IMR-90 (cell line): ENCODE data around the gene IL36A. TPM values are rescaled to one million over a fixed set of nuclear protein-coding genes. Genes with fewer than 3 reads are reported as not detected.

Experiments
- ATAC-seq: fragments of 200-7000 bp; cut with Tn5 transposase; 2 replicates; pipeline ENCODE4 v1.9.1; 2020; ENCODE audit warnings: low read depth, mild to moderate bottlenecking, moderate library complexity
- BruUV-seq: library from RNA; stranded (reverse); fragments of 400-500 nt; replicated peaks from 2 replicates; lab custom pipeline; 2021; lab: Mats Ljungman, UMichigan
- CTCF ChIA-PET: fragments of 300-600 bp; formaldehyde crosslinking; extraction: SDS; loops from one replicate; lab custom pipeline; 2021; ENCODE audit warnings: antibody characterized with exemption; lab: Yijun Ruan, JAX
- POLR2A ChIA-PET: fragments of 300-600 bp; sonication (Branson Sonifier 250); formaldehyde crosslinking; loops from one replicate; lab custom pipeline; 2022; ENCODE audit warnings: antibody characterized with exemption; ENCODE audit not compliant: unreplicated experiment; lab: Charles Lee
- DNase-seq: peaks from one replicate; pipeline ENCODE4 v3.0.0; 2013
- H2AFZ ChIP-seq: replicated peaks from 2 replicates; pipeline ENCODE3; 2013; ENCODE audit warnings: low read length, mild to moderate bottlenecking; ENCODE audit not compliant: poor library complexity
- H2AK5ac ChIP-seq: 2 replicates; pipeline ENCODE4 v1.6.1; 2013; ENCODE audit warnings: low read depth, low read length, inconsistent platforms
- H2AK9ac ChIP-seq: replicated peaks from 2 replicates; pipeline ENCODE3; 2013; ENCODE audit warnings: mild to moderate bottlenecking, low read depth, low read length, moderate library complexity; ENCODE audit not compliant: poor library complexity
- H2BK120ac ChIP-seq: 2 replicates; pipeline ENCODE4 v1.6.1; 2013; ENCODE audit warnings: low read depth, low read length, inconsistent platforms
- H2BK15ac ChIP-seq: 3 replicates; pipeline ENCODE4 v1.6.1; 2013; ENCODE audit warnings: low read depth, low read length, inconsistent platforms
- H2BK20ac ChIP-seq: 2 replicates; pipeline ENCODE4 v1.6.1; 2013; ENCODE audit warnings: low read depth, mild to moderate bottlenecking, inconsistent platforms, low read length, moderate library complexity
- H2BK5ac ChIP-seq: 2 replicates; pipeline ENCODE4 v1.6.1; 2013; ENCODE audit warnings: mild to moderate bottlenecking, low read depth, low read length, inconsistent platforms; ENCODE audit not compliant: poor library complexity, severe bottlenecking
- H3K14ac ChIP-seq: replicated peaks from 2 replicates; pipeline ENCODE4 v1.6.1; 2013; ENCODE audit warnings: low read depth, low read length, inconsistent platforms
- H3K18ac ChIP-seq: 2 replicates; pipeline ENCODE4 v1.6.1; 2013; ENCODE audit warnings: low read depth, low read length, control low read depth
- H3K23ac ChIP-seq: 2 replicates; pipeline ENCODE4 v1.6.1; 2013; ENCODE audit warnings: low read depth, low read length, inconsistent platforms
- H3K27ac ChIP-seq: 2 replicates; pipeline ENCODE4 v1.5.1; 2013; ENCODE audit warnings: mild to moderate bottlenecking, control low read depth, low read length; ENCODE audit not compliant: insufficient read depth
- H3K27me3 ChIP-seq: 2 replicates; pipeline ENCODE4 v1.6.1; 2013; ENCODE audit warnings: low read length; ENCODE audit not compliant: control insufficient read depth, insufficient read depth
- H3K36me3 ChIP-seq: 2 replicates; pipeline ENCODE4 v1.6.1; 2013; ENCODE audit warnings: low read length, mixed read lengths; ENCODE audit not compliant: control insufficient read depth, insufficient read depth
- H3K4ac ChIP-seq: 2 replicates; pipeline ENCODE4 v1.6.1; 2013; ENCODE audit warnings: low read depth, low read length, inconsistent platforms
- H3K4me1 ChIP-seq: 2 replicates; pipeline ENCODE4 v1.6.1; 2013; ENCODE audit warnings: low read length, mixed read lengths; ENCODE audit not compliant: control insufficient read depth, insufficient read depth
- H3K4me2 ChIP-seq: 2 replicates; pipeline ENCODE4 v1.6.1; 2013; ENCODE audit warnings: low read depth, mild to moderate bottlenecking, control low read depth, low read length, moderate library complexity
- H3K4me3 ChIP-seq: 2 replicates; pipeline ENCODE4 v1.5.1; 2013; ENCODE audit warnings: low read depth, mild to moderate bottlenecking, control low read depth, low read length, moderate library complexity; ENCODE audit not compliant: insufficient read depth
- H3K56ac ChIP-seq: 2 replicates; pipeline ENCODE4 v1.6.1; 2013; ENCODE audit warnings: low read length, inconsistent platforms; ENCODE audit not compliant: insufficient read depth; ENCODE audit errors: extremely low read depth
- H3K79me1 ChIP-seq, 2 experiments: 2 replicates each; pipeline ENCODE4 v1.6.1; 2013; ENCODE audit warnings: low read length in 2 of 2, inconsistent platforms in 1 of 2, low read depth in 1 of 2
- H3K9ac ChIP-seq: 2 replicates; pipeline ENCODE4 v1.6.1; 2013; ENCODE audit warnings: low read depth, low read length, control low read depth
- H3K9me1 ChIP-seq: 2 replicates; pipeline ENCODE4 v1.6.1; 2013; ENCODE audit warnings: low read length, inconsistent platforms; ENCODE audit not compliant: insufficient read depth
- H3K9me3 ChIP-seq: 2 replicates; pipeline ENCODE4 v1.6.1; 2013; ENCODE audit warnings: low read length; ENCODE audit not compliant: control insufficient read depth, insufficient read depth
- H4K20me1 ChIP-seq: 2 replicates; pipeline ENCODE4 v1.6.1; 2013; ENCODE audit warnings: low read length, inconsistent platforms; ENCODE audit not compliant: insufficient read depth
- H4K5ac ChIP-seq: 2 replicates; pipeline ENCODE4 v1.6.1; 2013; ENCODE audit warnings: mild to moderate bottlenecking, low read depth, low read length, control low read depth
- H4K8ac ChIP-seq, 2 experiments: 2 replicates each; pipeline ENCODE4 v1.6.1; 2013; ENCODE audit warnings: low read depth in 2 of 2, low read length in 2 of 2, control low read depth in 1 of 2, inconsistent platforms in 1 of 2
- H4K91ac ChIP-seq: 2 replicates; pipeline ENCODE4 v1.6.1; 2013; ENCODE audit warnings: low read depth, low read length, inconsistent platforms; ENCODE audit not compliant: insufficient read depth
- BHLHE40 ChIP-seq: fragments of 150-350 bp; IDR thresholded peaks from 2 replicates; pipeline ENCODE4 v1.6.1; 2016; ENCODE audit warnings: mild to moderate bottlenecking, low read depth, low read length
- SMC3 ChIP-seq: fragments of 150-350 bp; IDR thresholded peaks from 2 replicates; pipeline ENCODE4 v1.6.1; 2016; ENCODE audit warnings: low read depth, mild to moderate bottlenecking, antibody characterized with exemption, low read length, moderate library complexity
- WGBS, 2 experiments: methylation state at CpG; one replicate each; pipeline versions ENCODE4 v1.1.5 to v1.1.7; 2013; ENCODE audit warnings: missing lambda C conversion rate in 2 of 2; ENCODE audit not compliant: insufficient read length in 1 of 2; ENCODE audit errors: extremely low coverage in 2 of 2; 5-methylcytosine and 5-hydroxymethylcytosine counted together
- dilution Hi-C: fragments of 300-500 bp; cut with HindIII; formaldehyde crosslinking; loops from one replicate; pipeline ENCODE4 v1.14.3; 2018; ENCODE audit warnings: low sequenced_read_pairs; ENCODE audit not compliant: unreplicated experiment
- in situ Hi-C: fragments of 300-500 bp; cut with MboI; formaldehyde crosslinking; loops from 3 replicates; pipeline ENCODE4 v1.14.3; 2019; ENCODE audit warnings: low sequenced_read_pairs, inconsistent platforms, mixed read lengths
- intact Hi-C: fragments of 100-400 bp; cut with micrococcal nuclease; formaldehyde crosslinking; loops from 2 replicates; pipeline ENCODE4 v1.10.0; 2022
- polyA plus RNA-seq, 3 experiments: library from polyadenylated mRNA; depleted of rRNA; stranded (reverse); fragments of >200 nt; gene quantifications; 2 replicates each; pipeline ENCODE4 v1.2.3, GENCODE V29; 2012; ENCODE audit warnings: low replicate concordance in 1 of 3
- total RNA-seq: library from RNA; depleted of rRNA; stranded (reverse); fragments of >200 nt; gene quantifications from 2 replicates; pipeline ENCODE4 v1.2.3, GENCODE V29; 2012
- TF ChIP-seq, protein P1 (sequence below): conservative IDR thresholded peaks from 2 replicates; pipeline ENCODE4 v1.5.1; 2012; ENCODE audit warnings: mild to moderate bottlenecking, low read depth, low read length, improper control_type of control experiment
- TF ChIP-seq, protein P2 (sequence below): fragments of 150-350 bp; IDR thresholded peaks from 2 replicates; pipeline ENCODE4 v1.6.1; 2017; ENCODE audit warnings: mild to moderate bottlenecking, antibody characterized with exemption, low read length, low read depth

IL36A gene
- total and polyA plus RNA-seq, 2 of the 4 experiments (the other 2 are of a cell fraction), result not detected

DNA sequence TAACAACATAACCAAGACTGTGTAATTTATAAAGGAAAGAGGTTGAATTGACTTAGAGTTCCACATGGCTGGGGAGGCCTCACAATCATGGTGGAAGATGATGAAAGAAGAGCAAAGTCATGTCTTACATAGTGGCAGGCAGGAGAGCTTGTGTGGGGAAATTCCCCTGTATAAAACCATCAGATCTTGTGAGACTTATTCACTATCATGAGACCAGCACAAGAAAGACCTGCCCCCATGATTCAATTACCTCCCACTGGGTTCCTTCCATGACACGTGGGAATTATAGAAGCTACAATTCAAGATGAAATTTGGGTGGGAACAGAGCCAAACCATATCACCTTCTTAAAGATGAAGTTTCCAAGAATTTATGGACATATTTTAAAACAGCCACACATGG is 51.3 kb downstream of the IL36A start:
- no peaks in the 10 kb centered on the region for H4K20me1 ChIP-seq
- no peak overlapping the region for H3K4me3 ChIP-seq
- H3K9ac ChIP-seq, result no peak overlapping the region
- ATAC-seq (no peak), DNase-seq (no peak)
- H3K27me3 ChIP-seq, result peaks cover 3% of the 10 kb centered on the region
- H4K5ac ChIP-seq, result no peak overlapping the region
- no peaks in the 10 kb centered on the region for H3K9me1 ChIP-seq
- H3K4ac ChIP-seq, result no peak overlapping the region
- H2BK15ac ChIP-seq, result no peak overlapping the region
- H3K79me1 ChIP-seq, result no peaks in the 10 kb centered on the region
- dilution Hi-C loops (no loop called here), intact Hi-C loops (no loop called here), in situ Hi-C loops (no loop called here)
- H3K18ac ChIP-seq, result no peak overlapping the region
- CTCF ChIA-PET, result no interaction called here
- no peaks in the 10 kb centered on the region for H3K36me3 ChIP-seq
- no peak overlapping the region for H2AK5ac ChIP-seq
- WGBS, 2 experiments, result no CpG with 5 or more reads among the region's 1 CpG
- H4K91ac ChIP-seq, result no peak overlapping the region
- no peak overlapping the region for H3K4me2 ChIP-seq
- no peak overlapping the region for H2AFZ ChIP-seq
- no peak overlapping the region for H3K27ac ChIP-seq
- H3K14ac ChIP-seq, result no peak overlapping the region
- no peaks in the 10 kb centered on the region; the same call in 1 of the 2 replicates for H3K9me3 ChIP-seq
- no peak overlapping the region for H2AK9ac ChIP-seq
- H3K4me1 ChIP-seq, result no peaks in the 10 kb centered on the region
- TF ChIP-seq, protein P1, sequence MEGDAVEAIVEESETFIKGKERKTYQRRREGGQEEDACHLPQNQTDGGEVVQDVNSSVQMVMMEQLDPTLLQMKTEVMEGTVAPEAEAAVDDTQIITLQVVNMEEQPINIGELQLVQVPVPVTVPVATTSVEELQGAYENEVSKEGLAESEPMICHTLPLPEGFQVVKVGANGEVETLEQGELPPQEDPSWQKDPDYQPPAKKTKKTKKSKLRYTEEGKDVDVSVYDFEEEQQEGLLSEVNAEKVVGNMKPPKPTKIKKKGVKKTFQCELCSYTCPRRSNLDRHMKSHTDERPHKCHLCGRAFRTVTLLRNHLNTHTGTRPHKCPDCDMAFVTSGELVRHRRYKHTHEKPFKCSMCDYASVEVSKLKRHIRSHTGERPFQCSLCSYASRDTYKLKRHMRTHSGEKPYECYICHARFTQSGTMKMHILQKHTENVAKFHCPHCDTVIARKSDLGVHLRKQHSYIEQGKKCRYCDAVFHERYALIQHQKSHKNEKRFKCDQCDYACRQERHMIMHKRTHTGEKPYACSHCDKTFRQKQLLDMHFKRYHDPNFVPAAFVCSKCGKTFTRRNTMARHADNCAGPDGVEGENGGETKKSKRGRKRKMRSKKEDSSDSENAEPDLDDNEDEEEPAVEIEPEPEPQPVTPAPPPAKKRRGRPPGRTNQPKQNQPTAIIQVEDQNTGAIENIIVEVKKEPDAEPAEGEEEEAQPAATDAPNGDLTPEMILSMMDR, result no peak
- TF ChIP-seq BHLHE40 (no peak), SMC3 (no peak)
- TF ChIP-seq, protein P2, sequence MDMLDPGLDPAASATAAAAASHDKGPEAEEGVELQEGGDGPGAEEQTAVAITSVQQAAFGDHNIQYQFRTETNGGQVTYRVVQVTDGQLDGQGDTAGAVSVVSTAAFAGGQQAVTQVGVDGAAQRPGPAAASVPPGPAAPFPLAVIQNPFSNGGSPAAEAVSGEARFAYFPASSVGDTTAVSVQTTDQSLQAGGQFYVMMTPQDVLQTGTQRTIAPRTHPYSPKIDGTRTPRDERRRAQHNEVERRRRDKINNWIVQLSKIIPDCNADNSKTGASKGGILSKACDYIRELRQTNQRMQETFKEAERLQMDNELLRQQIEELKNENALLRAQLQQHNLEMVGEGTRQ, result no peak
- no peak overlapping the region for H2BK20ac ChIP-seq
- H3K23ac ChIP-seq, result no peak overlapping the region
- H2BK120ac ChIP-seq, result no peak overlapping the region
- no peak overlapping the region for H4K8ac ChIP-seq
- H3K56ac ChIP-seq, result no peak overlapping the region
- POLR2A ChIA-PET, result no interaction called here
- BruUV-seq, result no TSS peak
- no peak overlapping the region for H2BK5ac ChIP-seq
